ENCODE data around the gene UTS2B.

- TF ChIP-seq EZH2 (IDR thresholded peaks at IDR 0.05; ENCODE audit: insufficient read depth, poor library complexity, severe bottlenecking) (no peak), EZH2phosphoT487 (IDR thresholded peaks at IDR 0.05; ENCODE audit: insufficient read depth, low read depth) (no peak)
Observed at GRCh38 chr3:191254098-191254873, 76.0 kb downstream of the UTS2B start.

Data from GM23248 (cell line).